ENCODE results near the gene KLHDC9. TPM values are rescaled to one million over a fixed set of nuclear protein-coding genes. Genes with fewer than 3 reads are reported as not detected.

Gene KLHDC9
- total and polyA plus RNA-seq, 2 donors = 1.3 to 8.4 TPM

- Histone ChIP-seq H3K4me3 (ENCODE audit: low read depth, low read length) (peak within 1 kb of the TSS; percentile 32), H3K36me3 (ENCODE audit: insufficient read depth) (no peaks in the 10 kb centered on the region), H3K27ac (ENCODE audit: low read depth) (no peak within 1 kb of the TSS), H3K4me1 (ENCODE audit: insufficient read depth) (no peaks in the 10 kb centered on the region)
- 71% methylated on average over 9 of the region's 9 CpGs for WGBS
- no peak for DNase-seq (ENCODE audit: extremely low spot score)
These were observed 28.4 kb upstream of the KLHDC9 start, which contains the start of gene ARHGAP30 for GRCh38 chr1:161069731-161070270. Gene ARHGAP30, minus strand, starts transcription at chr1:161069891. Its CDS starts 267 bp downstream, at chr1:161069624.

- no peak for DNase-seq (ENCODE audit: extremely low spot score)
- H3K36me3 ChIP-seq (ENCODE audit: insufficient read depth) = no peaks in the 10 kb centered on the region
- no peak overlapping the region for H3K4me3 ChIP-seq (ENCODE audit: low read depth, low read length)
- WGBS = 86% methylated on average over 4 of the region's 4 CpGs
- no peaks in the 10 kb centered on the region for H3K4me1 ChIP-seq (ENCODE audit: insufficient read depth)
- H3K27ac ChIP-seq (ENCODE audit: low read depth) = no peak overlapping the region
These were observed 27.4 kb upstream of the KLHDC9 start for GRCh38 chr1:161070761-161071160.

GRCh38 chr1:161071886-161072371, 26.2 kb upstream of the KLHDC9 start:
- no peaks in the 10 kb centered on the region for H3K4me1 ChIP-seq (ENCODE audit: insufficient read depth)
- no peak overlapping the region for H3K4me3 ChIP-seq (ENCODE audit: low read depth, low read length)
- DNase-seq (ENCODE audit: extremely low spot score) = no peak

GRCh38 chr1:161072751-161073449, 25.3 kb upstream of the KLHDC9 start:
- no peak for DNase-seq (ENCODE audit: extremely low spot score)
- 92% methylated on average over 19 of the region's 19 CpGs for WGBS
- Histone ChIP-seq H3K4me3 (ENCODE audit: low read depth, low read length) (no peak overlapping the region), H3K4me1 (ENCODE audit: insufficient read depth) (no peaks in the 10 kb centered on the region), H3K36me3 (ENCODE audit: insufficient read depth) (no peaks in the 10 kb centered on the region), H3K27ac (ENCODE audit: low read depth) (no peak overlapping the region)

More at GRCh38 chr1:161071886-161072371, 26.2 kb upstream of the KLHDC9 start:
- 74% methylated on average over 9 of the region's 9 CpGs for WGBS
- Histone ChIP-seq H3K36me3 (ENCODE audit: insufficient read depth) (no peaks in the 10 kb centered on the region), H3K27ac (ENCODE audit: low read depth) (no peak overlapping the region)

- Histone ChIP-seq H3K4me1 (ENCODE audit: insufficient read depth) (no peaks in the 10 kb centered on the region), H3K36me3 (ENCODE audit: insufficient read depth) (no peaks in the 10 kb centered on the region), H3K4me3 (ENCODE audit: low read depth, low read length) (no peak overlapping the region), H3K27ac (ENCODE audit: low read depth) (no peak overlapping the region)
- DNase-seq (ENCODE audit: extremely low spot score) = no peak
- WGBS = 71% methylated on average over 7 of the region's 7 CpGs
These were observed 24.6 kb upstream of the KLHDC9 start for GRCh38 chr1:161073474-161074121.

- DNase-seq (ENCODE audit: extremely low spot score) = no peak
- Histone ChIP-seq H3K36me3 (ENCODE audit: insufficient read depth) (no peaks in the 10 kb centered on the region), H3K4me3 (ENCODE audit: low read depth, low read length) (no peak overlapping the region), H3K27ac (ENCODE audit: low read depth) (peak overlapping the region; percentile 13), H3K4me1 (ENCODE audit: insufficient read depth) (no peaks in the 10 kb centered on the region)
- WGBS = 75% methylated on average over 12 of the region's 12 CpGs
These were observed 23.3 kb upstream of the KLHDC9 start for GRCh38 chr1:161074676-161075368.

- H3K4me1 ChIP-seq (ENCODE audit: insufficient read depth) = no peaks in the 10 kb centered on the region
- DNase-seq (ENCODE audit: extremely low spot score) = no peak
- H3K36me3 ChIP-seq (ENCODE audit: insufficient read depth) = no peaks in the 10 kb centered on the region
- no peak overlapping the region for H3K27ac ChIP-seq (ENCODE audit: low read depth)
- H3K4me3 ChIP-seq (ENCODE audit: low read depth, low read length) = no peak overlapping the region
These were observed 21.8 kb upstream of the KLHDC9 start for GRCh38 chr1:161076410-161076809.

- WGBS = 72% methylated on average over 9 of the region's 9 CpGs
These were observed 20.7 kb upstream of the KLHDC9 start for GRCh38 chr1:161077426-161077825.

GRCh38 chr1:161079436-161080110, 18.6 kb upstream of the KLHDC9 start:
- DNase-seq (ENCODE audit: extremely low spot score) = no peak
- Histone ChIP-seq H3K36me3 (ENCODE audit: insufficient read depth) (no peaks in the 10 kb centered on the region), H3K4me3 (ENCODE audit: low read depth, low read length) (no peak overlapping the region), H3K4me1 (ENCODE audit: insufficient read depth) (no peaks in the 10 kb centered on the region), H3K27ac (ENCODE audit: low read depth) (no peak overlapping the region)
- WGBS = 57% methylated on average over 41 of the region's 41 CpGs

More at GRCh38 chr1:161077426-161077825, 20.7 kb upstream of the KLHDC9 start:
- Histone ChIP-seq H3K4me3 (ENCODE audit: low read depth, low read length) (no peak overlapping the region), H3K27ac (ENCODE audit: low read depth) (no peak overlapping the region), H3K4me1 (ENCODE audit: insufficient read depth) (no peaks in the 10 kb centered on the region), H3K36me3 (ENCODE audit: insufficient read depth) (no peaks in the 10 kb centered on the region)
- no peak for DNase-seq (ENCODE audit: extremely low spot score)

GRCh38 chr1:161080441-161081405, 17.4 kb upstream of the KLHDC9 start:
- H3K27ac ChIP-seq (ENCODE audit: low read depth) = no peak overlapping the region
- H3K4me3 ChIP-seq (ENCODE audit: low read depth, low read length) = no peak overlapping the region
- no peak for DNase-seq (ENCODE audit: extremely low spot score)
- no peaks in the 10 kb centered on the region for H3K4me1 ChIP-seq (ENCODE audit: insufficient read depth)
- WGBS = 79% methylated on average over 5 of the region's 5 CpGs
- H3K36me3 ChIP-seq (ENCODE audit: insufficient read depth) = no peaks in the 10 kb centered on the region

GRCh38 chr1:161081519-161081918, 16.6 kb upstream of the KLHDC9 start:
- WGBS = 77% methylated on average over 5 of the region's 5 CpGs
- Histone ChIP-seq H3K4me1 (ENCODE audit: insufficient read depth) (no peaks in the 10 kb centered on the region), H3K4me3 (ENCODE audit: low read depth, low read length) (no peak overlapping the region), H3K36me3 (ENCODE audit: insufficient read depth) (no peaks in the 10 kb centered on the region), H3K27ac (ENCODE audit: low read depth) (no peak overlapping the region)
- DNase-seq (ENCODE audit: extremely low spot score) = no peak

- WGBS = 72% methylated on average over 2 of the region's 2 CpGs
- DNase-seq (ENCODE audit: extremely low spot score) = no peak
- H3K27ac ChIP-seq (ENCODE audit: low read depth) = no peak overlapping the region
- no peaks in the 10 kb centered on the region for H3K4me1 ChIP-seq (ENCODE audit: insufficient read depth)
- H3K4me3 ChIP-seq (ENCODE audit: low read depth, low read length) = no peak overlapping the region
- H3K36me3 ChIP-seq (ENCODE audit: insufficient read depth) = no peaks in the 10 kb centered on the region
These were observed 15.7 kb upstream of the KLHDC9 start for GRCh38 chr1:161082483-161082882.
